GM11168 (cell line): ENCODE results near the gene COL4A1.

Experiments
- in situ Hi-C: fragments of 300-500 bp; cut with MboI; formaldehyde crosslinking; loops from one replicate; pipeline ENCODE4 v1.12.0; 2022; ENCODE audit warnings: low sequenced_read_pairs; ENCODE audit not compliant: unreplicated experiment

The COL4A1 gene

GRCh38 chr13:110310541-110311442 lies 3.8 kb upstream of the COL4A1 start:
- in situ Hi-C loops, result no loop called here

- in situ Hi-C loops, result no loop called here
These were observed 2.9 kb upstream of the COL4A1 start for GRCh38 chr13:110309661-110310524.

GRCh38 chr13:110308656-110309359 lies 1.9 kb upstream of the COL4A1 start:
- in situ Hi-C loops, result no loop called here

GRCh38 chr13:110307767-110308655 lies 1.1 kb upstream of the COL4A1 start:
- in situ Hi-C loops, result no loop called here

GRCh38 chr13:110306340-110306959 lies 507 bp downstream of the COL4A1 start:
- in situ Hi-C loops, result no loop called here

GRCh38 chr13:110305949-110306339 lies 1.0 kb downstream of the COL4A1 start:
- in situ Hi-C loops, result no loop called here

GRCh38 chr13:110305544-110305943 lies 1.4 kb downstream of the COL4A1 start:
- in situ Hi-C loops, result no loop called here

- in situ Hi-C loops, result no loop called here
These were observed 2.0 kb downstream of the COL4A1 start for GRCh38 chr13:110305001-110305400.

GRCh38 chr13:110304256-110304655 lies 2.7 kb downstream of the COL4A1 start:
- in situ Hi-C loops, result no loop called here

- in situ Hi-C loops, result no loop called here
These were observed 3.3 kb downstream of the COL4A1 start for GRCh38 chr13:110303644-110304043.

- in situ Hi-C loops, result no loop called here
These were observed 4.0 kb downstream of the COL4A1 start for GRCh38 chr13:110302997-110303396.

GRCh38 chr13:110301606-110302553 lies 5.1 kb downstream of the COL4A1 start:
- in situ Hi-C loops, result no loop called here

GRCh38 chr13:110301083-110301482 lies 5.9 kb downstream of the COL4A1 start:
- in situ Hi-C loops, result no loop called here

- in situ Hi-C loops, result no loop called here
These were observed 6.7 kb downstream of the COL4A1 start for GRCh38 chr13:110300090-110300815.

- in situ Hi-C loops, result no loop called here
These were observed 7.6 kb downstream of the COL4A1 start for GRCh38 chr13:110299283-110299840.

- in situ Hi-C loops, result no loop called here
These were observed 8.3 kb downstream of the COL4A1 start for GRCh38 chr13:110298505-110299282.
